Activated naive CD4-positive, alpha-beta T cell treated with anti-CD3 and anti-CD28 coated beads for 36 hours (primary cell): ENCODE measurements around the gene MT2A. TPM values are rescaled to one million over a fixed set of nuclear protein-coding genes. Genes with fewer than 3 reads are reported as not detected.

Experiments used
- CTCF ChIA-PET: fragments of 350-600 bp; sonication (Branson Sonifier 250); formaldehyde crosslinking; loops from one replicate; lab custom pipeline; 2021; ENCODE audit warnings: antibody characterized with exemption; lab: Charles Lee
- DNase-seq: peaks from one replicate; pipeline ENCODE4 v3.0.0-alpha.2; 2020
- H3K27ac Mint-ChIP-seq: one replicate; pipeline ENCODE4 v1.8.0; 2021; ENCODE audit warnings: mild to moderate bottlenecking, mixed read lengths
- H3K27me3 Mint-ChIP-seq: one replicate; pipeline ENCODE4 v1.8.0; 2021; ENCODE audit warnings: low read depth, mixed read lengths
- H3K36me3 Mint-ChIP-seq: one replicate; pipeline ENCODE4 v1.8.0; 2021; ENCODE audit warnings: low read depth, mixed read lengths
- H3K4me1 Mint-ChIP-seq: one replicate; pipeline ENCODE4 v1.8.0; 2021; ENCODE audit warnings: low read depth, mixed read lengths
- H3K4me3 Mint-ChIP-seq: one replicate; pipeline ENCODE4 v1.8.0; 2021; ENCODE audit warnings: mild to moderate bottlenecking, moderate library complexity, mixed read lengths
- H3K9me3 Mint-ChIP-seq: one replicate; pipeline ENCODE4 v1.8.0; 2021; ENCODE audit warnings: mixed read lengths
- intact Hi-C: fragments of 100-400 bp; cut with micrococcal nuclease; formaldehyde crosslinking; loops from one replicate; pipeline ENCODE4 v1.15.1; 2023
- total RNA-seq, 2 experiments: library from RNA; stranded (reverse); gene quantifications; one replicate each; pipeline ENCODE4 v1.2.3, GENCODE V29; 2021

MT2A gene
- total RNA-seq, 2 experiments from 2014 or later = 95.7 to 130 TPM

GRCh38 chr16:56634715-56635440 is 26.5 kb downstream of the MT2A start:
- Mint-ChIP-seq H3K27ac (no peak overlapping the region), H3K4me3 (peak overlapping the region; percentile 58), H3K27me3 (peaks cover 83% of the 10 kb centered on the region), H3K4me1 (peaks cover 32% of the 10 kb centered on the region), H3K36me3 (no peaks in the 10 kb centered on the region), H3K9me3 (no peaks in the 10 kb centered on the region)
- intact Hi-C loops = no loop called here
- DNase-seq = no peak
- CTCF ChIA-PET = interaction anchor here (0.6 kb wide), 1 partner anchor 34 kb away, joined by 3 read pairs; no protein-coding TSS in a partner anchor

- intact Hi-C loops = no loop called here
- peak overlapping the region; percentile 58 for H3K4me3 Mint-ChIP-seq
- H3K9me3 Mint-ChIP-seq = no peaks in the 10 kb centered on the region
- H3K27me3 Mint-ChIP-seq = peaks cover 86% of the 10 kb centered on the region
- DNase-seq = peak; percentile 31
- H3K27ac Mint-ChIP-seq = no peak overlapping the region
- no peaks in the 10 kb centered on the region for H3K36me3 Mint-ChIP-seq
- CTCF ChIA-PET = interaction anchor here (1.2 kb wide), 1 partner anchor 73 kb away, joined by 3 read pairs; no protein-coding TSS in a partner anchor
- H3K4me1 Mint-ChIP-seq = peaks cover 32% of the 10 kb centered on the region
These were observed 27.1 kb downstream of the MT2A start for GRCh38 chr16:56635441-56635967.

GRCh38 chr16:56636616-56637413 is 28.4 kb downstream of the MT2A start:
- Mint-ChIP-seq H3K36me3 (no peaks in the 10 kb centered on the region), H3K4me3 (no peak overlapping the region), H3K4me1 (peaks cover 30% of the 10 kb centered on the region), H3K9me3 (no peaks in the 10 kb centered on the region), H3K27ac (no peak overlapping the region), H3K27me3 (peaks cover 84% of the 10 kb centered on the region)
- CTCF ChIA-PET = interaction anchor here (0.6 to 1.2 kb wide), 4 partner anchors 27 to 857 kb away, joined by 3 to 5 read pairs (median 3); no protein-coding TSS in a partner anchor
- intact Hi-C loops = no loop called here
- no peak for DNase-seq

- H3K4me1 Mint-ChIP-seq = peaks cover 29% of the 10 kb centered on the region
- CTCF ChIA-PET = no interaction called here
- H3K36me3 Mint-ChIP-seq = no peaks in the 10 kb centered on the region
- H3K9me3 Mint-ChIP-seq = no peaks in the 10 kb centered on the region
- H3K4me3 Mint-ChIP-seq = peak within 1 kb of the TSS; percentile 58
- H3K27ac Mint-ChIP-seq = no peak within 1 kb of the TSS
- intact Hi-C loops = no loop called here
- H3K27me3 Mint-ChIP-seq = peaks cover 79% of the 10 kb centered on the region
- DNase-seq = peak; percentile 35
These were observed 29.7 kb downstream of the MT2A start, which contains the start of gene MT1A for GRCh38 chr16:56637814-56638750. TSS of gene MT1A (plus strand) at chr16:56638666. CDS start at chr16:56638739, 73 bp downstream.

GRCh38 chr16:56639045-56639444 is 30.7 kb downstream of the MT2A start:
- CTCF ChIA-PET = interaction anchor here (1.1 kb wide), 1 partner anchor 38 kb away, joined by 4 read pairs; no protein-coding TSS in a partner anchor

GRCh38 chr16:56640076-56640475 is 31.7 kb downstream of the MT2A start:
- CTCF ChIA-PET = interaction anchor here (1.1 kb wide), 1 partner anchor 39 kb away, joined by 4 read pairs; no protein-coding TSS in a partner anchor
- intact Hi-C loops = no loop called here
- H3K9me3 Mint-ChIP-seq = no peaks in the 10 kb centered on the region
- H3K4me1 Mint-ChIP-seq = peaks cover 37% of the 10 kb centered on the region
- H3K4me3 Mint-ChIP-seq = no peak overlapping the region
- H3K36me3 Mint-ChIP-seq = no peaks in the 10 kb centered on the region
- no peak for DNase-seq
- no peak overlapping the region for H3K27ac Mint-ChIP-seq
- peaks cover 60% of the 10 kb centered on the region for H3K27me3 Mint-ChIP-seq

More at GRCh38 chr16:56639045-56639444, 30.7 kb downstream of the MT2A start:
- no peaks in the 10 kb centered on the region for H3K36me3 Mint-ChIP-seq
- H3K4me1 Mint-ChIP-seq = peaks cover 37% of the 10 kb centered on the region
- no peaks in the 10 kb centered on the region for H3K9me3 Mint-ChIP-seq
- no peak for DNase-seq
- no peak overlapping the region for H3K27ac Mint-ChIP-seq
- H3K4me3 Mint-ChIP-seq = no peak overlapping the region
- intact Hi-C loops = no loop called here
- H3K27me3 Mint-ChIP-seq = peaks cover 70% of the 10 kb centered on the region

GRCh38 chr16:56641166-56641565 is 32.8 kb downstream of the MT2A start:
- Mint-ChIP-seq H3K4me1 (peaks cover 30% of the 10 kb centered on the region), H3K27ac (no peak overlapping the region), H3K36me3 (no peaks in the 10 kb centered on the region), H3K27me3 (peaks cover 53% of the 10 kb centered on the region), H3K9me3 (no peaks in the 10 kb centered on the region), H3K4me3 (no peak overlapping the region)
- intact Hi-C loops = no loop called here
- DNase-seq = no peak
- CTCF ChIA-PET = no interaction called here

- no peaks in the 10 kb centered on the region for H3K9me3 Mint-ChIP-seq
- peak overlapping the region; percentile 46 for H3K4me3 Mint-ChIP-seq
- peak overlapping the region; percentile 9 for H3K27ac Mint-ChIP-seq
- no peaks in the 10 kb centered on the region for H3K36me3 Mint-ChIP-seq
- peaks cover 40% of the 10 kb centered on the region for H3K27me3 Mint-ChIP-seq
- intact Hi-C loops = loop anchor here (1.0 to 2.0 kb wide), 8 partner anchors 14 to 128 kb away; partner anchors contain the start of genes MT1E, MT1F, MT1X and MT2A
- peak; percentile 87 for DNase-seq
- H3K4me1 Mint-ChIP-seq = peaks cover 21% of the 10 kb centered on the region
- CTCF ChIA-PET = interaction anchor here (0.5 to 1.7 kb wide), 17 partner anchors 13 to 130 kb away, joined by 3 to 7 read pairs (median 5); partner anchors contain the start of gene MT4
These were observed 34.8 kb downstream of the MT2A start for GRCh38 chr16:56643080-56643778.

- Mint-ChIP-seq H3K27me3 (peaks cover 42% of the 10 kb centered on the region), H3K4me1 (peaks cover 18% of the 10 kb centered on the region), H3K36me3 (no peaks in the 10 kb centered on the region), H3K4me3 (peak overlapping the region; percentile 46), H3K27ac (peak overlapping the region; percentile 9), H3K9me3 (no peaks in the 10 kb centered on the region)
- intact Hi-C loops = loop anchor here (1.0 to 2.0 kb wide), 8 partner anchors 13 to 129 kb away; partner anchors contain the start of genes MT1E, MT1F, MT1X and MT2A
- no peak for DNase-seq
- CTCF ChIA-PET = interaction anchor here (0.5 to 1.7 kb wide), 17 partner anchors 13 to 130 kb away, joined by 3 to 7 read pairs (median 5); partner anchors contain the start of gene MT4
These were observed 35.4 kb downstream of the MT2A start for GRCh38 chr16:56643833-56644232.

- no peak for DNase-seq
- CTCF ChIA-PET = interaction anchor here (1.0 kb wide), 1 partner anchor 69 kb away, joined by 3 read pairs; no protein-coding TSS in a partner anchor
- H3K27ac Mint-ChIP-seq = no peak overlapping the region
- no peaks in the 10 kb centered on the region for H3K36me3 Mint-ChIP-seq
- H3K4me3 Mint-ChIP-seq = no peak overlapping the region
- intact Hi-C loops = no loop called here
- H3K27me3 Mint-ChIP-seq = peaks cover 33% of the 10 kb centered on the region
- H3K9me3 Mint-ChIP-seq = no peaks in the 10 kb centered on the region
- peaks cover 18% of the 10 kb centered on the region for H3K4me1 Mint-ChIP-seq
These were observed 36.9 kb downstream of the MT2A start for GRCh38 chr16:56645311-56645710.
